HepG2 (cell line): ENCODE data around the gene R3HDM4. TPM values are rescaled to one million over a fixed set of nuclear protein-coding genes. Genes with fewer than 3 reads are reported as not detected.

Experiments used
- ARNTL ChIP-seq: sonication (generic); formaldehyde crosslinking; IDR thresholded peaks from 2 replicates; pipeline ENCODE4 v1.4.0; 2020; ENCODE audit warnings: mild to moderate bottlenecking, missing genetic modification reagents
- BHLHE40 ChIP-seq: IDR thresholded peaks from 2 replicates; pipeline ENCODE4 v1.6.1; 2011; ENCODE audit warnings: low read length, improper control_type of control experiment
- CENPBD1 ChIP-seq: sonication (generic); formaldehyde crosslinking; IDR thresholded peaks from 2 replicates; pipeline ENCODE4 v1.8.0; 2022; ENCODE audit warnings: missing genetic modification reagents, low read depth, mild to moderate bottlenecking, borderline replicate concordance
- ELF3 ChIP-seq: IDR thresholded peaks from 2 replicates; pipeline ENCODE4 v1.6.1; 2016; ENCODE audit warnings: missing genetic modification reagents, missing compliant biosample characterization
- GATAD1 ChIP-seq: IDR thresholded peaks from 2 replicates; pipeline ENCODE4 v1.6.1; 2016; ENCODE audit warnings: missing genetic modification reagents, missing compliant biosample characterization
- MATR3 ChIP-seq: sonication (generic); formaldehyde crosslinking; IDR thresholded peaks from 2 replicates; pipeline ENCODE4 v1.4.0; 2020; ENCODE audit warnings: missing genetic modification reagents
- PHF5A ChIP-seq: IDR thresholded peaks from one replicate; pipeline ENCODE4 v1.6.1; 2018; ENCODE audit warnings: low read depth, missing genetic modification reagents; ENCODE audit not compliant: unreplicated experiment
- RBM39 ChIP-seq: fragments of 200-400 bp; formaldehyde crosslinking; IDR thresholded peaks from one replicate; pipeline ENCODE4 v1.6.1; 2018; ENCODE audit warnings: antibody characterized with exemption, mild to moderate bottlenecking, low read depth, low read length; ENCODE audit not compliant: poor library complexity, severe bottlenecking
- RFX3 ChIP-seq: IDR thresholded peaks from 2 replicates; pipeline ENCODE4 v1.6.1; 2016; ENCODE audit warnings: missing biosample characterization, missing genetic modification reagents
- SCMH1 ChIP-seq: sonication (generic); formaldehyde crosslinking; IDR thresholded peaks from 2 replicates; pipeline ENCODE4 v1.9.0; 2021; ENCODE audit warnings: missing genetic modification reagents, mild to moderate bottlenecking, borderline replicate concordance
- SOX5 ChIP-seq: IDR thresholded peaks from 2 replicates; pipeline ENCODE4 v1.6.1; 2016; ENCODE audit warnings: borderline replicate concordance
- TP53 ChIP-seq: sonication (generic); formaldehyde crosslinking; conservative IDR thresholded peaks from 2 replicates; pipeline ENCODE4 v1.4.0; 2020; ENCODE audit warnings: missing genetic modification reagents
- XBP1 ChIP-seq: sonication (generic); formaldehyde crosslinking; IDR thresholded peaks from 2 replicates; pipeline ENCODE4 v1.5.0; 2020; ENCODE audit warnings: missing genetic modification reagents
- ZBTB3 ChIP-seq: sonication (generic); formaldehyde crosslinking; IDR thresholded peaks from 2 replicates; pipeline ENCODE4 v1.4.0; 2020; ENCODE audit warnings: low read depth, mild to moderate bottlenecking, moderate library complexity, missing genetic modification reagents, borderline replicate concordance
- ZBTB7B ChIP-seq: sonication (generic); formaldehyde crosslinking; IDR thresholded peaks from 2 replicates; pipeline ENCODE4 v1.4.0; 2020; ENCODE audit warnings: missing genetic modification reagents
- ZFP82 ChIP-seq: sonication (generic); formaldehyde crosslinking; IDR thresholded peaks from 2 replicates; pipeline ENCODE4 v1.5.1; 2020; ENCODE audit warnings: mild to moderate bottlenecking, missing genetic modification reagents, borderline replicate concordance
- ZKSCAN1 ChIP-seq: fragments of 150-350 bp; IDR thresholded peaks from 2 replicates; pipeline ENCODE4 v1.6.1; 2014; ENCODE audit warnings: low read length
- ZNF3 ChIP-seq: IDR thresholded peaks from 2 replicates; pipeline ENCODE4 v1.7.0; 2017; ENCODE audit warnings: inconsistent platforms
- ZNF317 ChIP-seq: sonication (generic); formaldehyde crosslinking; IDR thresholded peaks from 2 replicates; pipeline ENCODE4 v1.5.0; 2020; ENCODE audit warnings: mild to moderate bottlenecking, missing genetic modification reagents
- ZNF530 ChIP-seq: sonication (generic); formaldehyde crosslinking; IDR thresholded peaks from 2 replicates; pipeline ENCODE4 v1.5.0; 2020; ENCODE audit warnings: low read depth, mild to moderate bottlenecking, missing genetic modification reagents
- ZNF567 ChIP-seq: sonication (generic); formaldehyde crosslinking; IDR thresholded peaks from 2 replicates; pipeline ENCODE4 v1.8.1; 2023; ENCODE audit warnings: mild to moderate bottlenecking, missing genetic modification reagents, borderline replicate concordance
- ZNF574 ChIP-seq: sonication (generic); formaldehyde crosslinking; IDR thresholded peaks from 2 replicates; pipeline ENCODE4 v1.4.0; 2020; ENCODE audit warnings: missing genetic modification reagents
- ZNF615 ChIP-seq: sonication (generic); formaldehyde crosslinking; IDR thresholded peaks from 2 replicates; pipeline ENCODE4 v1.5.0; 2020; ENCODE audit warnings: mild to moderate bottlenecking, missing genetic modification reagents, borderline replicate concordance
- ZNF777 ChIP-seq: sonication (generic); formaldehyde crosslinking; IDR thresholded peaks from 2 replicates; pipeline ENCODE4 v1.4.0; 2020; ENCODE audit warnings: missing genetic modification reagents
- ZSCAN29 ChIP-seq: sonication (generic); formaldehyde crosslinking; conservative IDR thresholded peaks from 2 replicates; pipeline ENCODE4 v1.4.0; 2020; ENCODE audit warnings: mild to moderate bottlenecking, missing genetic modification reagents
- polyA plus RNA-seq, 8 experiments: library from polyadenylated mRNA; depleted of rRNA in 3 of 8; stranded (reverse) in 7 of 8; unstranded in 1 of 8; fragments of >200 nt; fragmentation: Illumina TruSeq in 4 of 8; extraction: Trizol in 4 of 8; gene quantifications; 2 replicates each; pipeline versions ENCODE4 v1.2.1 to v1.2.3, GENCODE V29; 2011 to 2016; ENCODE audit warnings: low read depth in 4 of 8, missing spikeins in 1 of 8, mixed read lengths in 1 of 8; ENCODE audit not compliant: insufficient read depth in 1 of 8
- total RNA-seq, 5 experiments: library from RNA; depleted of rRNA; stranded (reverse); fragments of >200 nt; fragmentation: Illumina TruSeq; extraction: Trizol; gene quantifications; 2 replicates each; pipeline ENCODE4 v1.2.3, GENCODE V29; 2016; ENCODE audit warnings: low read depth in 1 of 5
- TF ChIP-seq, protein P1 (sequence below): sonication (generic); formaldehyde crosslinking; IDR thresholded peaks from 2 replicates; pipeline ENCODE4 v1.5.1; 2020; ENCODE audit warnings: mild to moderate bottlenecking, missing genetic modification reagents, moderate library complexity
- TF ChIP-seq, protein P2 (sequence below): sonication (generic); formaldehyde crosslinking; IDR thresholded peaks from 2 replicates; pipeline ENCODE4 v1.5.0; 2020; ENCODE audit warnings: mild to moderate bottlenecking, missing genetic modification reagents

Gene R3HDM4
- total and polyA plus RNA-seq, 2 of the 13 experiments (the other 11 are each of a cell fraction or from before 2014, with no cell fraction given) = 26.2 to 26.9 TPM

GRCh38 chr19:927351-927779 lies 14.3 kb upstream of the R3HDM4 start (continued):
- no peak for TF ChIP-seq ZNF530
- TF ChIP-seq ARNTL (CRISPR knock-in tag) = 0 out of 2 replicates have a peak, but pooled peaks have one; percentile 7
- TF ChIP-seq SCMH1 (CRISPR knock-in tag) = no peak
- no peak for TF ChIP-seq ZNF317 (CRISPR knock-in tag)
- TF ChIP-seq TP53 (CRISPR knock-in tag) = no peak
- TF ChIP-seq ZFP82 (CRISPR knock-in tag) = no peak
- no peak for TF ChIP-seq XBP1 (CRISPR knock-in tag)
- no peak for TF ChIP-seq RFX3 (CRISPR knock-in tag)
- TF ChIP-seq, protein P1, sequence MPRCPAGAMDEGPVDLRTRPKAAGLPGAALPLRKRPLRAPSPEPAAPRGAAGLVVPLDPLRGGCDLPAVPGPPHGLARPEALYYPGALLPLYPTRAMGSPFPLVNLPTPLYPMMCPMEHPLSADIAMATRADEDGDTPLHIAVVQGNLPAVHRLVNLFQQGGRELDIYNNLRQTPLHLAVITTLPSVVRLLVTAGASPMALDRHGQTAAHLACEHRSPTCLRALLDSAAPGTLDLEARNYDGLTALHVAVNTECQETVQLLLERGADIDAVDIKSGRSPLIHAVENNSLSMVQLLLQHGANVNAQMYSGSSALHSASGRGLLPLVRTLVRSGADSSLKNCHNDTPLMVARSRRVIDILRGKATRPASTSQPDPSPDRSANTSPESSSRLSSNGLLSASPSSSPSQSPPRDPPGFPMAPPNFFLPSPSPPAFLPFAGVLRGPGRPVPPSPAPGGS (CRISPR knock-in tag) = no peak
- TF ChIP-seq ZBTB7B (CRISPR knock-in tag) = no peak
- no peak for TF ChIP-seq ZKSCAN1
- no peak for TF ChIP-seq BHLHE40
- TF ChIP-seq, protein P2, sequence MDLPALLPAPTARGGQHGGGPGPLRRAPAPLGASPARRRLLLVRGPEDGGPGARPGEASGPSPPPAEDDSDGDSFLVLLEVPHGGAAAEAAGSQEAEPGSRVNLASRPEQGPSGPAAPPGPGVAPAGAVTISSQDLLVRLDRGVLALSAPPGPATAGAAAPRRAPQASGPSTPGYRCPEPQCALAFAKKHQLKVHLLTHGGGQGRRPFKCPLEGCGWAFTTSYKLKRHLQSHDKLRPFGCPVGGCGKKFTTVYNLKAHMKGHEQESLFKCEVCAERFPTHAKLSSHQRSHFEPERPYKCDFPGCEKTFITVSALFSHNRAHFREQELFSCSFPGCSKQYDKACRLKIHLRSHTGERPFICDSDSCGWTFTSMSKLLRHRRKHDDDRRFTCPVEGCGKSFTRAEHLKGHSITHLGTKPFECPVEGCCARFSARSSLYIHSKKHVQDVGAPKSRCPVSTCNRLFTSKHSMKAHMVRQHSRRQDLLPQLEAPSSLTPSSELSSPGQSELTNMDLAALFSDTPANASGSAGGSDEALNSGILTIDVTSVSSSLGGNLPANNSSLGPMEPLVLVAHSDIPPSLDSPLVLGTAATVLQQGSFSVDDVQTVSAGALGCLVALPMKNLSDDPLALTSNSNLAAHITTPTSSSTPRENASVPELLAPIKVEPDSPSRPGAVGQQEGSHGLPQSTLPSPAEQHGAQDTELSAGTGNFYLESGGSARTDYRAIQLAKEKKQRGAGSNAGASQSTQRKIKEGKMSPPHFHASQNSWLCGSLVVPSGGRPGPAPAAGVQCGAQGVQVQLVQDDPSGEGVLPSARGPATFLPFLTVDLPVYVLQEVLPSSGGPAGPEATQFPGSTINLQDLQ (CRISPR knock-in tag) = no peak
- TF ChIP-seq ZNF615 (CRISPR knock-in tag) = no peak
- TF ChIP-seq ZNF777 (CRISPR knock-in tag) = no peak
- TF ChIP-seq RBM39 = no peak
- TF ChIP-seq MATR3 (CRISPR knock-in tag) = no peak
- TF ChIP-seq ZBTB3 (CRISPR knock-in tag) = no peak
- 0 out of 2 replicates have a peak, but pooled peaks have one; percentile 11 for TF ChIP-seq ZNF574 (CRISPR knock-in tag)
- no peak for TF ChIP-seq PHF5A (CRISPR knock-in tag)
- no peak for TF ChIP-seq ELF3 (CRISPR knock-in tag)
- TF ChIP-seq SOX5 (CRISPR knock-in tag) = no peak
- TF ChIP-seq ZNF3 (CRISPR knock-in tag) = no peak
- no peak for TF ChIP-seq ZSCAN29 (CRISPR knock-in tag)
- 0 out of 2 replicates have a peak, but pooled peaks have one; percentile 5 for TF ChIP-seq GATAD1
- no peak for TF ChIP-seq ZNF567 (CRISPR knock-in tag)
- TF ChIP-seq CENPBD1 = no peak
